HEK293 (cell line): ENCODE measurements around the gene ZMYM3.

Source experiments
- CTCF ChIA-PET: fragments of 350-600 bp; formaldehyde crosslinking; extraction: SDS; loops from one replicate; lab custom pipeline; 2021; ENCODE audit warnings: antibody characterized with exemption; lab: Yijun Ruan, JAX
- POLR2A ChIA-PET: fragments of 300-600 bp; formaldehyde crosslinking; extraction: SDS; loops from one replicate; lab custom pipeline; 2020; ENCODE audit warnings: antibody characterized with exemption, inconsistent platforms; lab: Yijun Ruan, JAX
- H3K27ac ChIP-seq: fragments of 200-500 bp; sonication (Bioruptor generic); 2 replicates; pipeline ENCODE4 v1.5.1; 2014; ENCODE audit warnings: low read depth, low read length, control low read depth, inconsistent platforms; ENCODE audit errors: extremely low read depth
- H3K36me3 ChIP-seq, 2 experiments: fragments of 200-500 bp in 1 of 2; sonication (Bioruptor generic) in 1 of 2; 1 replicate in 1 of 2; 2 replicates in 1 of 2; pipeline ENCODE4 v1.5.1; 2014 to 2017; ENCODE audit warnings: inconsistent platforms in 2 of 2, low read length in 2 of 2; ENCODE audit not compliant: control insufficient read depth in 2 of 2, insufficient read depth in 1 of 2
- H3K4me1 ChIP-seq: fragments of 200-500 bp; sonication (Bioruptor generic); 2 replicates; pipeline ENCODE4 v1.5.1; 2014; ENCODE audit warnings: mild to moderate bottlenecking, low read length, inconsistent platforms; ENCODE audit not compliant: control insufficient read depth, insufficient read depth
- H3K4me3 ChIP-seq: 2 replicates; pipeline ENCODE4 v1.5.1; 2011; ENCODE audit warnings: low read depth, mild to moderate bottlenecking, control low read depth, low read length, moderate library complexity
- H3K9me3 ChIP-seq: fragments of 200-500 bp; sonication (Bioruptor generic); 2 replicates; pipeline ENCODE4 v1.5.1; 2014; ENCODE audit warnings: low read depth, low read length, inconsistent platforms; ENCODE audit not compliant: control insufficient read depth, insufficient read depth
- EGR2 ChIP-seq: fragments of 450-650 bp; formaldehyde crosslinking; IDR thresholded peaks from 2 replicates; pipeline ENCODE4 v1.5.1; 2016; ENCODE audit warnings: low read depth, missing biosample characterization, missing genetic modification characterization
- GLI4 ChIP-seq: fragments of 450-650 bp; formaldehyde crosslinking; IDR thresholded peaks from 2 replicates; pipeline ENCODE4 v1.5.1; 2016; ENCODE audit warnings: missing biosample characterization, missing genetic modification characterization
- IKZF3 ChIP-seq: fragments of 450-650 bp; IDR thresholded peaks from 2 replicates; pipeline ENCODE4 v1.5.0; 2018; ENCODE audit warnings: missing biosample characterization, mild to moderate bottlenecking, missing genetic modification characterization, moderate library complexity
- KLF1 ChIP-seq: fragments of 450-650 bp; formaldehyde crosslinking; IDR thresholded peaks from 2 replicates; pipeline ENCODE4 v1.5.1; 2016; ENCODE audit warnings: missing biosample characterization, missing genetic modification characterization
- KLF16 ChIP-seq: fragments of 450-650 bp; formaldehyde crosslinking; IDR thresholded peaks from 2 replicates; pipeline ENCODE4 v1.5.1; 2017; ENCODE audit warnings: missing biosample characterization, missing genetic modification characterization
- PRDM1 ChIP-seq: fragments of 450-650 bp; formaldehyde crosslinking; IDR thresholded peaks from 2 replicates; pipeline ENCODE4; 2016; ENCODE audit warnings: missing biosample characterization, missing genetic modification characterization
- SCRT1 ChIP-seq: fragments of 450-650 bp; formaldehyde crosslinking; IDR thresholded peaks from 2 replicates; pipeline ENCODE4 v1.5.1; 2016; ENCODE audit warnings: missing biosample characterization, missing genetic modification characterization, borderline replicate concordance
- SCRT2 ChIP-seq: fragments of 450-650 bp; formaldehyde crosslinking; IDR thresholded peaks from 2 replicates; pipeline ENCODE4 v1.5.1; 2016; ENCODE audit warnings: missing biosample characterization, missing genetic modification characterization
- ZFHX2 ChIP-seq: fragments of 450-650 bp; formaldehyde crosslinking; conservative IDR thresholded peaks from 2 replicates; pipeline ENCODE4 v1.5.1; 2016; ENCODE audit warnings: missing biosample characterization, missing genetic modification characterization
- ZNF184 ChIP-seq: fragments of 450-650 bp; IDR thresholded peaks from 2 replicates; pipeline ENCODE4 v1.5.1; 2018; ENCODE audit warnings: missing biosample characterization, mild to moderate bottlenecking, missing genetic modification characterization
- ZNF202 ChIP-seq: fragments of 450-650 bp; formaldehyde crosslinking; IDR thresholded peaks from 2 replicates; pipeline ENCODE4 v1.5.1; 2016; ENCODE audit warnings: missing biosample characterization, missing genetic modification characterization, borderline replicate concordance
- ZNF302 ChIP-seq: fragments of 450-650 bp; formaldehyde crosslinking; IDR thresholded peaks from 2 replicates; pipeline ENCODE4 v1.5.1; 2016; ENCODE audit warnings: missing biosample characterization, missing genetic modification characterization, low read depth
- ZNF335 ChIP-seq: fragments of 450-650 bp; formaldehyde crosslinking; conservative IDR thresholded peaks from 2 replicates; pipeline ENCODE4 v1.5.1; 2016; ENCODE audit warnings: missing biosample characterization, missing genetic modification characterization
- ZNF366 ChIP-seq: fragments of 450-650 bp; formaldehyde crosslinking; conservative IDR thresholded peaks from 2 replicates; pipeline ENCODE4 v1.5.1; 2016; ENCODE audit warnings: missing biosample characterization, missing genetic modification characterization
- ZNF518A ChIP-seq: fragments of 450-650 bp; formaldehyde crosslinking; conservative IDR thresholded peaks from 2 replicates; pipeline ENCODE4 v1.5.1; 2016; ENCODE audit warnings: low read depth, missing biosample characterization, missing genetic modification characterization
- ZNF692 ChIP-seq: fragments of 450-650 bp; formaldehyde crosslinking; IDR thresholded peaks from 2 replicates; pipeline ENCODE4 v1.5.1; 2016; ENCODE audit warnings: missing biosample characterization, missing genetic modification characterization
- ZNF843 ChIP-seq: fragments of 450-650 bp; formaldehyde crosslinking; IDR thresholded peaks from 2 replicates; pipeline ENCODE4 v1.5.1; 2016; ENCODE audit warnings: missing biosample characterization, missing genetic modification characterization
- TF ChIP-seq, protein P1 (sequence below): fragments of 450-650 bp; formaldehyde crosslinking; IDR thresholded peaks from 2 replicates; pipeline ENCODE4 v1.5.1; 2016; ENCODE audit warnings: missing biosample characterization, missing genetic modification characterization
- TF ChIP-seq, protein P2 (sequence below): fragments of 450-650 bp; formaldehyde crosslinking; IDR thresholded peaks from 2 replicates; pipeline ENCODE4 v1.5.1; 2016; ENCODE audit warnings: missing biosample characterization, missing genetic modification characterization
- TF ChIP-seq, protein P3 (sequence below): fragments of 450-650 bp; formaldehyde crosslinking; IDR thresholded peaks from 2 replicates; pipeline ENCODE4 v1.5.1; 2016; ENCODE audit warnings: missing biosample characterization, missing genetic modification characterization

Gene ZMYM3

GRCh38 chrX:71283403-71284143 lies 29.6 kb upstream of the ZMYM3 start, which contains the start of gene NONO (continued):
- TF ChIP-seq, protein P1, sequence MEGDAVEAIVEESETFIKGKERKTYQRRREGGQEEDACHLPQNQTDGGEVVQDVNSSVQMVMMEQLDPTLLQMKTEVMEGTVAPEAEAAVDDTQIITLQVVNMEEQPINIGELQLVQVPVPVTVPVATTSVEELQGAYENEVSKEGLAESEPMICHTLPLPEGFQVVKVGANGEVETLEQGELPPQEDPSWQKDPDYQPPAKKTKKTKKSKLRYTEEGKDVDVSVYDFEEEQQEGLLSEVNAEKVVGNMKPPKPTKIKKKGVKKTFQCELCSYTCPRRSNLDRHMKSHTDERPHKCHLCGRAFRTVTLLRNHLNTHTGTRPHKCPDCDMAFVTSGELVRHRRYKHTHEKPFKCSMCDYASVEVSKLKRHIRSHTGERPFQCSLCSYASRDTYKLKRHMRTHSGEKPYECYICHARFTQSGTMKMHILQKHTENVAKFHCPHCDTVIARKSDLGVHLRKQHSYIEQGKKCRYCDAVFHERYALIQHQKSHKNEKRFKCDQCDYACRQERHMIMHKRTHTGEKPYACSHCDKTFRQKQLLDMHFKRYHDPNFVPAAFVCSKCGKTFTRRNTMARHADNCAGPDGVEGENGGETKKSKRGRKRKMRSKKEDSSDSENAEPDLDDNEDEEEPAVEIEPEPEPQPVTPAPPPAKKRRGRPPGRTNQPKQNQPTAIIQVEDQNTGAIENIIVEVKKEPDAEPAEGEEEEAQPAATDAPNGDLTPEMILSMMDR (tag by site-specific recombination) = peak; percentile 6; the same call in 1 of the 2 replicates
- TF ChIP-seq GLI4 (tag by site-specific recombination) = no peak
- peak; percentile 38; the same call in 1 of the 2 replicates for TF ChIP-seq KLF16
- no peak; the same call in 1 of the 2 replicates for TF ChIP-seq ZNF692 (tag by site-specific recombination)
- TF ChIP-seq KLF1 = no peak

DNA sequence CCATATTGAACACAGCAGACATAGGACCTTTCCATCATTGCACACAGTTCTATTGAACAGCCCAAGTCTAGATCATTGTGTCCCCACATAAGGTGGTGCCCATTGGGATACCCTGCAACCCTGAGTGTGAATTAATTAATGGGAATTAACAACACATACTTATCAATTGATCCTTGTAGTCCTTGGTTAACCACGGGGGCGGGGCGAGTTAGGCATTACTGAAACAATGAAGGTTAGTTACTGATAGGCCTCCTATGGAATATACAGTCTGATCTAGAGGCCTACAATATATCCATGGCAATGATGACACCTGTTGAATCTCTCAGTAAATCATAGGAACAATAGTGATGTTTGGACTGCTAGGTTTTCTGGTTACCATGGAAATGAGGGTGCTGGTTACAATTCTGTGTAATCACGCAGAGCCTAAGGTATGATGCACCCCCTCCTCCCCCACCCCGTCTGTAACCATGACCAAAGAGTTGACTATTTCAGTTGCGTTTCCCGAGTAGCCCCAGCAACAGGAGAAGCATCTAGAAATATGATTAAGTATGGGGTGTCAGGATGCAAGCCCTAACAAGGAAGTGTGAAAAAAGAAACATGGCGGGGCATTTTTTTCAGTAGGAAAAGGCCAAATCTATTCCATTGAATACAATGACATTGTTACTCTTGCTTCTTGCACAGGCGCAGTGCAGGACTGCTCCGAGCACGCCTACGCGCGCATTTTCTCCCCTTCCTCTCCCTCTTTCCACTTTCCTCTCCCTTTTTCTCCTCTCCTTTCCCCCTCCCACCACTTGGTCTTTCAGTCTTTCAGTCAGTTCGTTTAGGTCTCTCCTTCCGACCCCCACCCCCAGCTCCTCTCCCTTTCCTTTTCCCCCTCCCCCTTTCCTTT lies 28.8 kb upstream of the ZMYM3 start:
- CTCF ChIA-PET = interaction anchor here (0.5 to 0.8 kb wide), 4 partner anchors 31 to 729 kb away, joined by 4 to 8 read pairs (median 4); no protein-coding TSS in a partner anchor
- Histone ChIP-seq H3K4me3 (peak overlapping the region; percentile 16), H3K27ac (peak overlapping the region; percentile 76), H3K9me3 (no peaks in the 10 kb centered on the region), H3K36me3 (peaks cover 8 to 27% of the 10 kb centered on the region in 2 experiments), H3K4me1 (peaks cover 4% of the 10 kb centered on the region; the same call in 1 of the 2 replicates)
- POLR2A ChIA-PET = interaction anchor here (0.6 to 1.9 kb wide), 15 partner anchors 10 to 252 kb away, joined by 3 to 34 read pairs (median 5); partner anchors contain the start of genes ITGB1BP2, MED12, TAF1 and ZMYM3
- TF ChIP-seq SCRT1 (tag by site-specific recombination) (peak; percentile 94), ZFHX2 (tag by site-specific recombination) (peak; percentile 82), PRDM1 (tag by site-specific recombination) (peak; percentile 100), ZNF302 (tag by site-specific recombination) (no peak), ZNF335 (peak; percentile 70; the same call in 1 of the 2 replicates), SCRT2 (peak; percentile 95), ZNF202 (tag by site-specific recombination) (no peak), ZNF518A (tag by site-specific recombination) (peak; percentile 51; the same call in 1 of the 2 replicates), IKZF3 (tag by site-specific recombination) (peak; percentile 74), ZNF366 (tag by site-specific recombination) (peak; percentile 99), ZNF184 (tag by site-specific recombination) (no peak), ZNF843 (tag by site-specific recombination) (no peak), EGR2 (tag by site-specific recombination) (peak; percentile 85)
- TF ChIP-seq, protein P2, sequence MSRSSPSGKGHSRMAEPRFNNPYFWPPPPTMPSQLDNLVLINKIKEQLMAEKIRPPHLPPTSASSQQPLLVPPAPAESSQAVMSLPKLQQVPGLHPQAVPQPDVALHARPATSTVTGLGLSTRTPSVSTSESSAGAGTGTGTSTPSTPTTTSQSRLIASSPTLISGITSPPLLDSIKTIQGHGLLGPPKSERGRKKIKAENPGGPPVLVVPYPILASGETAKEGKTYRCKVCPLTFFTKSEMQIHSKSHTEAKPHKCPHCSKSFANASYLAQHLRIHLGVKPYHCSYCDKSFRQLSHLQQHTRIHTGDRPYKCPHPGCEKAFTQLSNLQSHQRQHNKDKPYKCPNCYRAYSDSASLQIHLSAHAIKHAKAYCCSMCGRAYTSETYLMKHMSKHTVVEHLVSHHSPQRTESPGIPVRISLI (tag by site-specific recombination) = peak; percentile 80; the same call in 1 of the 2 replicates
- TF ChIP-seq, protein P3, sequence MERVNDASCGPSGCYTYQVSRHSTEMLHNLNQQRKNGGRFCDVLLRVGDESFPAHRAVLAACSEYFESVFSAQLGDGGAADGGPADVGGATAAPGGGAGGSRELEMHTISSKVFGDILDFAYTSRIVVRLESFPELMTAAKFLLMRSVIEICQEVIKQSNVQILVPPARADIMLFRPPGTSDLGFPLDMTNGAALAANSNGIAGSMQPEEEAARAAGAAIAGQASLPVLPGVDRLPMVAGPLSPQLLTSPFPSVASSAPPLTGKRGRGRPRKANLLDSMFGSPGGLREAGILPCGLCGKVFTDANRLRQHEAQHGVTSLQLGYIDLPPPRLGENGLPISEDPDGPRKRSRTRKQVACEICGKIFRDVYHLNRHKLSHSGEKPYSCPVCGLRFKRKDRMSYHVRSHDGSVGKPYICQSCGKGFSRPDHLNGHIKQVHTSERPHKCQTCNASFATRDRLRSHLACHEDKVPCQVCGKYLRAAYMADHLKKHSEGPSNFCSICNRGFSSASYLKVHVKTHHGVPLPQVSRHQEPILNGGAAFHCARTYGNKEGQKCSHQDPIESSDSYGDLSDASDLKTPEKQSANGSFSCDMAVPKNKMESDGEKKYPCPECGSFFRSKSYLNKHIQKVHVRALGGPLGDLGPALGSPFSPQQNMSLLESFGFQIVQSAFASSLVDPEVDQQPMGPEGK (tag by site-specific recombination) = peak; percentile 86
